Right atrium auricular region (tissue), 2 donors: Measurements from ENCODE around the gene PYURF. TPM values are rescaled to one million over a fixed set of nuclear protein-coding genes. Genes with fewer than 3 reads are reported as not detected.

ENCODE experiments used
- DNase-seq: peaks from one replicate; pipeline ENCODE4 v3.0.0-alpha.2; 2019; ENCODE audit warnings: low spot score
- H3K27ac ChIP-seq, 2 donors: fragments of 200-600 bp; sonication (generic); 1 replicate in 1 of 2; 2 replicates in 1 of 2; pipeline ENCODE4 v1.5.1; 2016 to 2019
- H3K27me3 ChIP-seq, 2 donors: fragments of 200-600 bp; sonication (generic); one replicate each; pipeline versions ENCODE4 v1.5.1 to v1.6.0; 2017 to 2019
- H3K36me3 ChIP-seq: fragments of 200-600 bp; sonication (generic); one replicate; pipeline ENCODE4 v1.5.1; 2016
- H3K4me1 ChIP-seq, 2 donors: fragments of 200-600 bp; sonication (generic); one replicate each; pipeline versions ENCODE4 v1.5.1 to v1.6.0; 2017 to 2019
- H3K4me3 ChIP-seq, 2 donors: fragments of 200-600 bp; sonication (generic); 1 replicate in 1 of 2; 2 replicates in 1 of 2; pipeline ENCODE4 v1.5.1; 2017 to 2019; ENCODE audit warnings: mild to moderate bottlenecking in 1 of 2, moderate library complexity in 1 of 2
- H3K9me3 ChIP-seq, 2 donors: fragments of 200-600 bp; sonication (generic); one replicate each; pipeline ENCODE4 v1.5.1; 2019
- total RNA-seq, 2 donors: library from RNA; depleted of rRNA; stranded (reverse); fragments of >200 nt; gene quantifications; one replicate each; pipeline ENCODE4 v1.1.0, GENCODE V29; 2016
- TF ChIP-seq, protein P1 (sequence below), 2 donors: fragments of 200-600 bp; sonication (generic); IDR thresholded peaks; one replicate each; pipeline ENCODE4 v1.5.1; 2019; ENCODE audit warnings: antibody characterized with exemption in 2 of 2

Gene PYURF
- total RNA-seq, 2 donors from 2014 or later = 51.8 to 66.4 TPM

DNA sequence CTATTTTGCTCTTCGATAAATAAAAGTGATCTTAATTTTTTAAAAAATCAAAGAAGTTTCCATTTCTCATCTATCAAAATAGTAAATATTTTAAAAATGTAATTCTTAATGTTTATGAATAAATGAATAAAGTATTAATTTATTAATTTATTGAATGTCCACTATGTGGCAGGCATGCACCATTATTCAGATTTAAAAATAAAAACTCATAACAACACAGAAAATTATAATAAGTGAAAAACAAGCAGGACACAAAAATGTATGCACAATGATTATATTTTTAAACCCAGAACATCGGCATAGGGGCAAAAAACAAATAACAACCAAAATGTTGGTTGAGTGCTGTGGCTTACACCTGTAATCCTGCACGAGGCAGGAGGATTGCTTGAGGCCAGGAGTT, 5.3 kb upstream of the PYURF start:
- DNase-seq = no peak
- Histone ChIP-seq H3K9me3 (no peaks in the 10 kb centered on the region), H3K36me3 (no peaks in the 10 kb centered on the region), H3K27ac (no peak overlapping the region), H3K4me3 (no peak overlapping the region), H3K27me3 (no peaks in the 10 kb centered on the region), H3K4me1 (peaks cover 0 to 19% of the 10 kb centered on the region in 2 donors)
- TF ChIP-seq, protein P1, sequence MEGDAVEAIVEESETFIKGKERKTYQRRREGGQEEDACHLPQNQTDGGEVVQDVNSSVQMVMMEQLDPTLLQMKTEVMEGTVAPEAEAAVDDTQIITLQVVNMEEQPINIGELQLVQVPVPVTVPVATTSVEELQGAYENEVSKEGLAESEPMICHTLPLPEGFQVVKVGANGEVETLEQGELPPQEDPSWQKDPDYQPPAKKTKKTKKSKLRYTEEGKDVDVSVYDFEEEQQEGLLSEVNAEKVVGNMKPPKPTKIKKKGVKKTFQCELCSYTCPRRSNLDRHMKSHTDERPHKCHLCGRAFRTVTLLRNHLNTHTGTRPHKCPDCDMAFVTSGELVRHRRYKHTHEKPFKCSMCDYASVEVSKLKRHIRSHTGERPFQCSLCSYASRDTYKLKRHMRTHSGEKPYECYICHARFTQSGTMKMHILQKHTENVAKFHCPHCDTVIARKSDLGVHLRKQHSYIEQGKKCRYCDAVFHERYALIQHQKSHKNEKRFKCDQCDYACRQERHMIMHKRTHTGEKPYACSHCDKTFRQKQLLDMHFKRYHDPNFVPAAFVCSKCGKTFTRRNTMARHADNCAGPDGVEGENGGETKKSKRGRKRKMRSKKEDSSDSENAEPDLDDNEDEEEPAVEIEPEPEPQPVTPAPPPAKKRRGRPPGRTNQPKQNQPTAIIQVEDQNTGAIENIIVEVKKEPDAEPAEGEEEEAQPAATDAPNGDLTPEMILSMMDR (IDR thresholded peaks at IDR 0.05) = peak in 1 of 2 donors; percentile 26

DNA sequence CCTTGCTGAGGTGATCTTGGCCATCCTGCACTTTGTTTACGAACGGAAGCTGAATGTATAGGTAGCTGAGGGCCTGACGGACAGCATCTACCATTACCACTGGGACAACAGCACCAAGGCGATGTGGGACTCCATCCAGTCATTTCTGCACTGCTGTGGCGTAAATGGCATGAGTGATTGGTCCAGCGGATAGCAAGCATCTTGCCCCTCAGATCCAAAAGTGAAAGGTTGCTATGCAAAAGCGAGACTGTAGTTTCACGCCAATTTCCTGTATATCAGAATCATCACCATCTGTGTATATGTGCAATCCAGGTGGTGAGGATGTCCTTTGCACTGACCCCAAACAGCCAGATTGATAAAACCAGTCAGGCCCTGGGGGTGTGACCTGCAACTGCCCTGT, 4.2 kb upstream of the PYURF start:
- TF ChIP-seq, protein P1 (IDR thresholded peaks at IDR 0.05) = no peak
- peaks cover 0 to 20% of the 10 kb centered on the region in 2 donors for H3K4me1 ChIP-seq
- no peak overlapping the region for H3K27ac ChIP-seq
- no peak overlapping the region for H3K4me3 ChIP-seq
- H3K36me3 ChIP-seq = no peaks in the 10 kb centered on the region
- H3K27me3 ChIP-seq = no peaks in the 10 kb centered on the region
- no peaks in the 10 kb centered on the region for H3K9me3 ChIP-seq
- no peak for DNase-seq

DNA sequence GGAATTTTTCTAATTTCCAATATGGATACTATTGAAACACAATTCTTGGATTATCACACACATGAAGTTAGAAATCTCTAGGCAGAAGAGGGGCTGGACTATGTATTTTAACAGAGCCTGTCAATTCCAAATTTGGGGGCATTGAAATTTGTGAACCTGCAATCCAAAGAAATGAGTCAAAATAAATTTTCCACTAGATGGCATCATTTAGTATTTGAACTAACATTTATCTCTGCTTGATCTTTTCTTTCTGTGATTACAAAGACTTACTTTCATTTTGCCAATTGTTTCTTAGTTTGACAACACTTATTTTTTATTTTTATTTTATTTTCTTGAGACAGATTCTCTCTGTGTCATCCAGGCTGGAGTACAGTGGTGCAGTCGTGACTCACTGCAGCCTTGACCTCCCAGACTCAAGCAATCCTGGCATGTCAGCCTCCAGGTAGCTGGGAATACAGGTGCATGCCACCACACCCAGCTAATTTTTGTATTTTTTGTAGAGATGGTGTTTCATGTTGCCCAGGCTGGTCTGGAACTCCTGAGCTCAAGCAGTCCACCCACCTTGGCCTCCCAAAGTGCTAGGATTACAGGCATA, 2.7 kb upstream of the PYURF start:
- peaks cover 4% of the 10 kb centered on the region for H3K36me3 ChIP-seq
- H3K4me3 ChIP-seq = no peak overlapping the region
- no peak for DNase-seq
- H3K27me3 ChIP-seq = no peaks in the 10 kb centered on the region
- TF ChIP-seq, protein P1 (IDR thresholded peaks at IDR 0.05) = peak in 1 of 2 donors; percentile 45
- H3K4me1 ChIP-seq = peaks cover 0 to 26% of the 10 kb centered on the region in 2 donors
- no peak overlapping the region for H3K27ac ChIP-seq
- no peaks in the 10 kb centered on the region for H3K9me3 ChIP-seq

DNA sequence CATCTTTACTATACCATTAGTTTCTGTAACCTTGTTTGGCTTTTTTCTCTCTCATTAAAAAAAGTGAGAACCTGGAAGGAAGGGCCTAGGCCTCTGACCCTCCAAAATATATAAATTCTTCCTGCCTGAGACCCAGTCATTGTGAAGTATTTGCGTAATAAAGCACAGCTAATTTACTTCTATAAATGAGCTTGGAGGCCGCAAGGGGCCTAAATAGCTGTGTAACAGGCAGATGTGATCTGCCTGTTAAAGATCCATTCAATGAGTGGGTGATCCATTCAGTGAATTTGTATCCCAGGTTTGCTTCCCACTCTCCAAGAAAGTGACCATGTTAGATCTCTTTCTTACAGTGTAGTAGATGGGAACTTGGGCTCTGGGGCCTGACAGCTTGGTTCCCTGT, 595 bp upstream of the PYURF start:
- Histone ChIP-seq H3K9me3 (no peaks in the 10 kb centered on the region), H3K27ac (peak overlapping the region; percentile 87 to 93), H3K4me3 (peak overlapping the region; percentile 69 to 85), H3K36me3 (peaks cover 14% of the 10 kb centered on the region), H3K27me3 (no peaks in the 10 kb centered on the region), H3K4me1 (peaks cover 0 to 26% of the 10 kb centered on the region in 2 donors)
- no peak for DNase-seq
- TF ChIP-seq, protein P1 (IDR thresholded peaks at IDR 0.05) = no peak

DNA sequence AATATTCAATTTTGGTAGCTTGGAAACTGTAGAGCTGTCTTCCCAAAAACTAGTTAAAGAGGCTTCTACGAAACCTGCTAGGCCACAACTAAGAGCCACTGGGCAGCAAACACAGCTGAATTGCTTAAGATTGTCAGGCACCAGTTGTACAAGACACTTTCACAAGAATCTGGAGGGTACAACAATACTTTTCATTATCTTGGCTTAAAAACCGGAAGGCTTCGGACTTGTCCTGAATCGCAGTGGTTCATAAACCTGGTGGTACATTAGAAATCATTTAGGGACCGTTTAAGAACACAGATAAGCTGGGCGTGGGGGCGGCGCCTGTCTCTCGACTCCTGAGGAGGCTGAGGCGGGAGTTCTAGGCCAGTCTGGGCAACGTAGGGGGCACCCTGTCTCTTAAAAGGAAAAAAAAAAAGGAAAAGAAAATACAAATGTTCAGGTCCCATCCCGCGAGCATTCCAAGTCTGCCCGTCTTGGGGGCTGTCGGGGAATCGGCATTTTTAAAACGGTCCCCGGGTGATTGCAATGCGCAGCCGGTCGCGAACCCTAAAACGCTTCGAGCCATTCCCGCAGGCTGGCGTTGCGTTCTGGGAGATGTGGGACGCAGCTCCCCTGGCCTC, 763 bp downstream of the PYURF start:
- DNase-seq = no peak
- peaks cover 14% of the 10 kb centered on the region for H3K36me3 ChIP-seq
- no peaks in the 10 kb centered on the region for H3K9me3 ChIP-seq
- peak overlapping the region; percentile 87 to 93 for H3K27ac ChIP-seq
- H3K4me1 ChIP-seq = peaks cover 0 to 26% of the 10 kb centered on the region in 2 donors
- no peaks in the 10 kb centered on the region for H3K27me3 ChIP-seq
- peak overlapping the region; percentile 69 to 85 for H3K4me3 ChIP-seq
- TF ChIP-seq, protein P1 (IDR thresholded peaks at IDR 0.05) = no peak
